HG02970 (cell line): ENCODE data around the gene XG.
"Not testable (repeated sequence)": the region's sequence is repeated elsewhere in the genome, so short reads cannot be mapped to it uniquely, and the experiment has no call there.

Source experiments
- ATAC-seq: cut with Tn5 transposase; IDR thresholded peaks from one replicate; pipeline ENCODE4 v1.9.1; 2021; ENCODE audit warnings: mild to moderate bottlenecking, moderate library complexity, moderate number of reproducible peaks; ENCODE audit not compliant: unreplicated experiment, low FRiP score

XG gene

GRCh38 chrX:2812161-2812907, 60.5 kb downstream of the XG start:
- ATAC-seq: not testable (repeated sequence)

- ATAC-seq: no peak
These were observed 65.2 kb downstream of the XG start for GRCh38 chrX:2817036-2817435.

DNA sequence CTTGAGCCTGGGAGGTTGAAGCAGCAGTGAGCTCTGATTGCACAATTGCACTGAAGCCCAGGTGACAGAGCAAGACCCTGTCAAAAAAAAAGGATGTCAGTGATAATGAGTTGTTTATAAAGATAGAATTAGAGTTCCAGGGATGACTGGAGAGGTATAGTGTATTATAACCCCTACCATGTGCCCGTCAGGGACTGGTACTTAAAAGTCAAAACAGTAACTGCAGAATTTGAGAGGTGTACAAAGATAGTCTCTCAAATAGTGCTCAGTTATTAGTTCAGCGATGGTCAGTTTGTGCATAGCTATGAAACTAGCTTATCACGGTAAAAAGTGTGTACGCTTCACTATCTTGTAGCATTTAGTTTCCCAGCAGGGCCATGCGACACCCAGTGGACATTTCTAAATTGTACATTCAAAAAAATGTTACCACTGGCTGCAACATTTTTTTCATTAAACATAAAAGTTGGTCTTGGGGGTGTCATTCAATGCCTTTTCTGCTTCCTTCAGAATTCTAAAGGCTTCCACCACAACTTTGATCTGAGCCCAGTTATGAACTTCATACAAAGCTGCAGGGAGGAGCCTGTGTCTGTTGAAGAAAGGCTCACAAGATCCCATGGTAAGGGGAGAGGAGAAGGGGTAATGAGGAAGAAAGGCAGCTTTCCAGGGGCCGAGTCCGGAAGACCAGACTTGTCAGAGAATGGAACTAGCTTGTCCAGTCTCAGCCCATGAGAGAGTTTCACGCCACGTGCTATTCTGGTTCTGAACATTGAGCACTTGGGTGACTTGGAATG, 67.7 kb downstream of the XG start:
- no peak for ATAC-seq

GRCh38 chrX:2820136-2820771, 68.4 kb downstream of the XG start:
- ATAC-seq: no peak

DNA sequence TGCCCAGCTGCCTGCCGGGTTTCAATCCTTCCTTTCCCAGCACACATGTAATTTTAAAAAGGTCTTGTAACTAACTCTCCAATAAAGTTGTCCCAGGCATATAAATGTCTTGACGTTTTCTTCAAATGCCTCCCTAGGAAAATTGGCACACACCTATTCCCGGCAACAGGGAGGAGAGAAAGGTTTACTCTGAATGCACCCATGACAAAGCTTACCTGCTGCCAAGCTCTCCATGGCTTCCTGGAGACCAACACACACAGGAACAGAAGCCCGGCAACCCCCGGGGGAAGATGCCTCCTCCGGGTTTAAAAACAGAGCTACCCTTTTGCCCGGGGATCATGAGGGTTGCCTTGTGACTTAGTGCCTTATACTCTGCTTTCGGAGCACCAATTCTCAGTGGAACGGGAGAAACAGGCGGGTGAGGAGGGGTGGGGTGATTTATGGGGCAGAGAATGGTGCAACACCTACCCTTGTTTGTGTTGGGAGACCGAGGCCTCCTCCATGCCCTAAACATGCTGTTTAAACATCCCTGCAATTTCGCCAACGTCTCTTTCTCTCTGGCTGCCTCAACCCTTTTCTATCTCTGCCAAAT, 72.1 kb downstream of the XG start:
- no peak for ATAC-seq

GRCh38 chrX:2824886-2825285, 73.0 kb downstream of the XG start:
- no peak for ATAC-seq

- no peak for ATAC-seq
These were observed 76.6 kb downstream of the XG start, which contains the start of gene GYG2 for GRCh38 chrX:2828344-2828958. Gene GYG2 (plus strand): TSS chrX:2828930. CDS start chrX:2830189, 1,259 bp downstream.

DNA sequence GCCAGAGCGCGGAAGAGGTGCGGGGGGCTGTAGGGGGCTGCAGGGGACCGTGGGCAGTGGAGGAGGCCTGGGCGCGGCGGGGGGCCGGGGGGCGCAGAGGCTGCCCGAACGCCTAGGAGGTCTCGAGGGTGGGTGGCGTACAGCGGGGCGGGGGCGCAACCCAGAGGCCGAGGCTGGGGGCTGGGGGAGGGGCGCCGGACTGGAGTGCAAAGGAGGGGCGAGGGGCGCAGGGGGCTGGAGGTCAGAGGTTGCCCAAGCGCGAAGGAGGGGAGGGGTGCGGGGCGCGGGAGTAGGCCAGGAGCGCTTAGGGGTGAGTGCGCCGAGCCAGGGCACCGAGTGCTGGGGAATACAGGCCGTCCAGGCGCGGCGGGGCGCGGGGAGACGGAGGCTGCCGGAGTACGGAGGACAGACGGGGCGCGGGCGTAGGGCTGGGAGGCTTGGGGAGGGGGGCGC, 77.1 kb downstream of the XG start:
- ATAC-seq: no peak

DNA sequence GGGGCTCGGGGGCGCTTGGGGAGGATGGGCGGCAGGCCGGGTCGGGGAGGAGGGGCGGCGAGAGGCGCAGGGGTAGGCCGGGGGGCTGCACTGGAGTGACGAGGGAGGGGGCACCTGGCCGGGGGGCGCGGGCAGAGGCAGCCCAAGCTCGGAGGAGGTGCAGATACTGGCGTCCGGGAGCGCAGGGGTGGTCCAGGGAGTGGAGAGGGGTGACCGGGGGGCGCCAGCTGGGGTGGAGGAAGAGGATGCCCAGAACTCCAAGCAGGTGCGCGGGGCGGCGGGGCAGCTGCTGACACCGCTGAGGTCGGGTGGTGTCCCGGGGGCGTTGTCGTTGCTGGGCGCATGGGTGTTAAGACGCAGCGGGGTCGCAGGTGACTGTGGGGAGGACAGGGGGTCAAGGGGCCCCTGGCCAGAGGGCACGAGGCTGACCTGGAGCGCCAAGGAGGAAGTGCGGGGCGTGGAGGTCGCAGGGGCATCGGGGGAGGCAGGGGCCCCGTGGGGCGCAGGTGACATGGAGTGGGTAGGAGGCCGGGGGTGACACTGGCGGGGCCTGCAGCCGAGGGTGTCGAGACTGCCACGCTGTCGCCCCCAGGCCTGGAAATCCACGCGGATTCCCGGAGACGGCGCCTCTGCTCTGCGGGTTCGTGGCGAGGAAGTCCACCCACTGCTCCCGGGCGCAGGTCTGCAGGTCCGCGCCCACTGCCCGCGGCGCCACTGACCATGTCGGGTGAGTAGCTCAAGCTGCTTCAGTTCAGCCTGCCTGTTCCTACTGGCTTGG, 77.8 kb downstream of the XG start:
- ATAC-seq: no peak

- no peak for ATAC-seq
These were observed 79.8 kb downstream of the XG start for GRCh38 chrX:2831471-2832228.

DNA sequence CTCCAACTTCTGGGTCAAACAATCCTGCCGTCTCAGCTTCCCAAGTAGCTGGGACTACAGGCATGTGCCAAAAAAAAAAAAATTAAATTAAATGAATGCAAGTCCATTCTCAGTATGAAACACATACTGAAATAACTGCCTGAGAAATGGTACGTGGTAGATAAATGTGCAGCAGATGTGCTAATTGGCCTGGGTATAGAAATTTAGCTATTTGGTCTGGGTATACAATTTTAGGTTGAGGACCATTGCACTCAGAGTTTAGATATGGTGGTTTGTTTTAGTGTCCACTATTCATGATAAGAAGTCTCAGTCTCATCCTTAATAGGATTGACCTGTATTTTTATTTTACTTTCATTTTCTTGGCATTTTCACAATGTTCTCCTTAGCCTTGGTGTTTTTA, 86.1 kb downstream of the XG start:
- ATAC-seq: no peak

DNA sequence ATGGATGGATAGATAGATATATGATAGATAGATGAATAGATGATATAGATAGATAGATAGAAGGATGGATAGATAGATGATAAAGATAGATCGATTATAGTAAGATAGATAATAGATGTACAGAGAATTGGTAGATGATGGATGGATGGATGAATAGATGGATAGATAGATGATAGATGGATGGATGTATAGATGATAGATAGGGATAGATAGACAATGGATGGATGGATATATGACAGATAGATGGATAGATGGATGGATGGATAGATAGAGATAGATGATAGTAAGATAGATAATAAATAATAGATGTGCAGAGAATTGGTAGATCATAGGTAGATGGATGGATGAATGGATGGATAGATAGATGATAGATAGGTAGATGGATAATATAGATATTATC, 89.1 kb downstream of the XG start:
- no peak for ATAC-seq

GRCh38 chrX:2841537-2841936, 89.7 kb downstream of the XG start:
- no peak for ATAC-seq

DNA sequence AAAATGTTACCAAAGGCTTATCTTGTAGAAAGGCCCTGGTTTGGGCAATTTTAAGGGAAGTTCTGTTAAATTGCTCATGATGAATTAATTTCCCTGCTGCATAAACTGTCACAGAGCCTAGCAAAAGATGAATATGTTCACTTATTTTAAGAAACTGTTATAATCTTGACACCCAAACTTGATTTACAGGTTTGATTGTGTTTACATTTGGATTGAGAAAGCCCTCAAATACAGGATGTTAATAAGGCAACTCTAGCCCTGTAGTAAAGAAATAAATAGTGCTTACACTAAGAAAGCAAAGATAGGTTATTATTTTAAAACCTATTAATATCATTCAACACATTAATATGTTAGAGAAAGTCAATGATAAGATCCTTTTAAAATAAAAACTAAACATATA, 95.2 kb downstream of the XG start:
- ATAC-seq: no peak

DNA sequence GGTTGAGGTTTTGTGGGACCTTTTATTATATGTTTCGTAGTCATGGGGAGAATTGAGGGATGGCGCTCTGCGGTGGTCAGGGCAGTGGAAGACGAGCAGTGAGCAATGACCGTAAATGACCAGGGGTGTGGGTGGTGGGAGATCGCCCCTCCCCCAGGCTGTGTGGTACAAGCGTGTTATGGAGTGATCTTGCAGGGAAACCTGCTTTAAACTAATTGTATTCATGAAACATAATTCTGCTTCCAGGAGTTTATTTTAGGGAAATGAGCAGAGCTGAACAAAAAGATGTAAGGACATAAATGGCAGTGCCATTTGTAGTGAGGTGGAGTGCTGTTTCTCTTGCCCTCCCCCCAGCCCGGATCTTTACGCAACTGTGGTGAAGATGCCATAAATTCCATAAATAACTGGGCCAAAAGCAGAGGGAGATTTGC, 97.0 kb downstream of the XG start:
- no peak for ATAC-seq

DNA sequence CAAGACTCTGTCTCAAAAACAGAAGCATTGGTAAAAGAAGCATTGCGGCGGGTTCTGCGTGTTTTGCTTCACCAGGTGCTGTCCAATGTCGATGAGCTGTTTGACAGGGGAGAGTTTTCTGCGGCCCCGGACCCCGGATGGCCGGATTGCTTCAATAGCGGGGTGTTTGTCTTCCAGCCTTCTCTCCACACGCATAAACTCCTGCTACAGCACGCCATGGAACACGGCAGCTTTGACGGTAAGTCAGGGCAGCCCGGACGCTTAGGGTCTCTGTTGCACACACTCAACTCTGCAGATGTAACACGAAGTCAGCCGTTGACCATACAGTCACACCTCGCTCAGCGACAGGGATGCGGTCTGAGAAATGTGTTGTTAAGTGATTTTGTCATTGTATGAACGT, 103.1 kb downstream of the XG start:
- ATAC-seq: no peak

DNA sequence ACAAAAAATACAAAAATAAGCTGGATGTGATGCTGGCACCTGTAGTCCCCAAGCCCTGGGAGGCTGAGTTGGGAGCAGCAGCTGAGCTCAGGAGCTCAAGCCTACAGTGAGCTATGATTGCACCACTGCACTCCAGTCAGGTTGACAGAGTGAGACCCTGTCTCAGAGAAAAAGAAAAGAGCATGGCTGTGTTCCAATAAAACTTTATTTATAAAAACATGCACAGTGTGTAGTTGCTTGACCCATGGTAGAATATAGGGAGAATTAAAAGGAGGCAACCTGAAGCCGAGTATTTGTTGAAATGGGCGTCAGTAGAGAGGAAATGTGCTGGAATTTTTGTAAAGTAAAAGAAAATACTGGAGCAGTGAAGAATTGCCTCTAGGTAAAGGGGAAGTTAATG, 103.9 kb downstream of the XG start:
- ATAC-seq: no peak

DNA sequence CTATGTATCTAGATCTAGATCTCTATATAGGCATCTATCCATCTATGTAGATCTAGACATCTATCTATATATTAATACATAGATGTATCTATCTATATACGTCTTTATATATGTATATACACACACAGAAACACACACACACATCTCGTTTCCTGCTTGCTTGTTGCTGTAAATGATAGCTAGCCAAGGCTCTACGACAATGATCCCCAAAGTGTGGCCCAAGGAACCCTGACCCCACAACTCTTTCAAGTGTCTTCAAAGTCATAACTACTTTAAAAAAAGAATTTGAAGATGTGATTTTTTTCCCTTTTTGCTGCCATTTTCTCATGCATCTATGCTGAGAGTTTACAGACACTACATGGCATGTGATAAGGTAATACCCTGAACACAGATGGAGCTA, 105.7 kb downstream of the XG start:
- no peak for ATAC-seq

- no peak for ATAC-seq
These were observed 107.5 kb downstream of the XG start for GRCh38 chrX:2859197-2859797.
